HG03571 (cell line): ENCODE measurements around the gene MS4A10.
"Not testable (repeated sequence)": the region's sequence is repeated elsewhere in the genome, so short reads cannot be mapped to it uniquely, and the experiment has no call there.

ENCODE experiments used
- ATAC-seq: cut with Tn5 transposase; IDR thresholded peaks from one replicate; pipeline ENCODE4 v1.9.1; 2021; ENCODE audit not compliant: unreplicated experiment

Gene MS4A10

GRCh38 chr11:60785136-60785535, at the start of gene MS4A10:
TSS of gene MS4A10 (plus strand) at chr11:60785333. CDS start at chr11:60790336, 5,003 bp downstream.
- ATAC-seq: no peak

GRCh38 chr11:60739114-60739513, 46.0 kb upstream of the MS4A10 start:
- no peak for ATAC-seq

DNA sequence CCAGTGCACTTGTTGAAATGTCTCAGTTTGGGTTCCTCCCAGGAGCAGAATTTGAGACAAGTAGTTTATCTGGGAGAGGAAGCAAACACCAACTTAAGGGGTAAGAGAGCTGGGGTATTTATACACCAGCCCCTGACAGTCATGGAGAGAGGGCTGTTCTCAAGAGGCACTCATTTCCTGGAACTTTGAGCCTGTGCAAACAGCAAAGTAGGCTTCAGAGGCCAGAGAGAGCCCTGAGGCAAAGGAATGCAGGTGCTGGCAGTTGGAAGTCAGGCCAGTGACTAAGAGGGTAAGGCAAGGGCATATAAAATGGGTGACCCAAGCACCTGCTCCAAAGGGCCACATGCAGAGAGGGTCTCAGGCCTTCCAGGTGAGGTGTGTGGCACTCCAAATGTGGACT, 44.6 kb upstream of the MS4A10 start:
- ATAC-seq: no peak

DNA sequence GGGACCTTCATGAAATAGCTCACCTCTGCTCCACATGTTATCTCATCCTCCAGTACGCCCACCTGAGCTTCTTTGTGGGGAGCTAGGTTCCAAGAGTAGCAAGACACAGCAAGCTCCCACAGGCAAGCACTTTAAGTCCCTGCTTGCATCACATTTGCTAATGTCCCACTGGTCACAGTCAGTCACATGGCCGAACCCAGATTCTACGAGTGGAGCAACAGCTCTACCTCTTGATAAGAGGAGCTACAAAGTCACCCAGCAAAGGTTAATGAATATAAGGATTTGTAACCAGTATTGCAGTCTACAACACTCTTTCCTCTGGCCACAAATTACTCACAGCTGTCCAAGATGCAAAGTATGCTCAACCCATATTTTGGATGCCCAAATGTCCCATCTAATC, 43.7 kb upstream of the MS4A10 start:
- no peak for ATAC-seq

GRCh38 chr11:60743058-60743457, 42.1 kb upstream of the MS4A10 start:
- ATAC-seq: no peak

GRCh38 chr11:60744114-60744513, 41.0 kb upstream of the MS4A10 start:
- no peak for ATAC-seq

- ATAC-seq: no peak
These were observed 37.7 kb upstream of the MS4A10 start for GRCh38 chr11:60747359-60747873.

GRCh38 chr11:60748225-60748624, 36.9 kb upstream of the MS4A10 start:
- ATAC-seq: no peak

DNA sequence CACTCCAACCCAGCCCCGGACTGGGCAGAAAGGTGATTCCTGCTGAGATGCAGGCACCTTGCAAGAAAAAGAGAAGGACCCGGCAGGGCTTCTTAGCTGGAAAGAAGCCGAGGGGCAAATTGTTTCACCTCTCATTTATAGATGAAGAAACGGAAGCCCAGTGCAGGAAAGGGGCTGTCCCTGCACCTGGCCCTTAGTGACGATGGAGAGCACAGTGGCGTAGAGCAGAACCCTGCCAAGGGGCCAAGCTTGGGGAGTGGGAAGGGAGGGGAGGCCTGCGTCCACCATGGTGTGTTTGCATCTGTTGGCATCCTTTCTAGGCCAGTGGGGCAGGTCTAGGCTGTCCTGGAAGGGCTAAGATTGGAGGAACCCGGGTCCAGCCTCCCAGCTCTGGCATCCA, 36.3 kb upstream of the MS4A10 start:
- ATAC-seq: no peak

- no peak for ATAC-seq
These were observed 34.2 kb upstream of the MS4A10 start for GRCh38 chr11:60750911-60751310.

DNA sequence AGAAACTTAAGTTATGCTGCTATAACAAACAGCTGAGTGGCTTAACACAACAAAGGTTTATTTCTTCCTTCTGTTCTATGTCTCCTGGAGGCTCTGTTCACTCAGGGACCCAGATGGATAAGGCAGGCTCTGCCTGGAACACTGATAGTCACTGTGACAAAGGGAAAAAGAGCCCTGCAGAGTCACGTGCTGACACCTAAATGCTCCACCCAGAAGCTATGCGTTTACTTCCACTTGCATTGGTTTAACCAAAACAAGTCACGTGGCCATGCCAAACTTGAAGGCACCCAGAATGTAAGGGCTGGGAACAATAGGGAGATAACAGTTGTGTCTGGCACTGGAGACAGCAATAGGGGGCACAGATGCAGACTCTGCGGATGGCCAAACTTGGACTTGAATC, 31.8 kb upstream of the MS4A10 start:
- no peak for ATAC-seq

DNA sequence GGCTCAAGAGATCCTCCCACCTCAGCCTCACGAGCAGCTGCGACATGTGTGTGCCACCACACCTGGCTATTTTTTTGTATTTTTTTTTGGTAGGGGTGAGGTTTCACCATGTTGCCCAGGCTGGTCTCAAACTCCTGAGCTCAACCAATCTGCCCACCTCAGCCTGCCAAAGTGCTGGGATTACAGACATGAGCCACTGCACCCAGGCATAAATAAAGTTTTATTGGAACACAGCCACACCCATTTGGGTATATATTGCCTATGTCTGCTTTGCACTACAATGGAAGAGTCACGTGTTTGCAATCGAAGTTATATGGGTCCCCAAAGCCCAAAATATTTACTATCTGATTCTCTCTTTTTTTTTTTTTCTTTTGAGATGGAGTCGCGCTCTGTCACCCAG, 30.2 kb upstream of the MS4A10 start:
- ATAC-seq: no peak

- ATAC-seq: no peak
These were observed 28.7 kb upstream of the MS4A10 start, which contains the start of gene MS4A15 for GRCh38 chr11:60756307-60757032. TSS of gene MS4A15 (plus strand) at chr11:60756867. CDS start at chr11:60763734, 6,867 bp downstream.

- no peak for ATAC-seq
These were observed 27.8 kb upstream of the MS4A10 start for GRCh38 chr11:60757231-60757800.

DNA sequence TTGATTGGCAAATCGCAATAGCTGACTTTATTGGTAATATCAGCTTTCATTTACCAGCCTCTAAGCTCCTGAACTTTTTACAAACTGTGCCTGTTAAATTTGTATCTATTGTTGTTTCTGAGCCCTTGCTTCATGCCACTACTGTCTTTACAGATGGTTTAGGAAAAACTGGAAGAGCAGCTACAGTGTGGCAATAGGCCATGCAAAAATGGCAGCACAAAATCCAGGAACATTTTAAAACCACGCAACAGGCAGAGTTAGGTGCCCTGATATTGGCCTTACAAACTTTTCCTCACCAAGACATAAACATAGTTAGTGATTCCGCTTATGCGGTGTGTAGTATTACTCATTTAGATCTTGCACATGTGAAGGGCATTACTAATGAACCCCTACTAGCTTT, 26.5 kb upstream of the MS4A10 start:
- ATAC-seq: not testable (repeated sequence)

DNA sequence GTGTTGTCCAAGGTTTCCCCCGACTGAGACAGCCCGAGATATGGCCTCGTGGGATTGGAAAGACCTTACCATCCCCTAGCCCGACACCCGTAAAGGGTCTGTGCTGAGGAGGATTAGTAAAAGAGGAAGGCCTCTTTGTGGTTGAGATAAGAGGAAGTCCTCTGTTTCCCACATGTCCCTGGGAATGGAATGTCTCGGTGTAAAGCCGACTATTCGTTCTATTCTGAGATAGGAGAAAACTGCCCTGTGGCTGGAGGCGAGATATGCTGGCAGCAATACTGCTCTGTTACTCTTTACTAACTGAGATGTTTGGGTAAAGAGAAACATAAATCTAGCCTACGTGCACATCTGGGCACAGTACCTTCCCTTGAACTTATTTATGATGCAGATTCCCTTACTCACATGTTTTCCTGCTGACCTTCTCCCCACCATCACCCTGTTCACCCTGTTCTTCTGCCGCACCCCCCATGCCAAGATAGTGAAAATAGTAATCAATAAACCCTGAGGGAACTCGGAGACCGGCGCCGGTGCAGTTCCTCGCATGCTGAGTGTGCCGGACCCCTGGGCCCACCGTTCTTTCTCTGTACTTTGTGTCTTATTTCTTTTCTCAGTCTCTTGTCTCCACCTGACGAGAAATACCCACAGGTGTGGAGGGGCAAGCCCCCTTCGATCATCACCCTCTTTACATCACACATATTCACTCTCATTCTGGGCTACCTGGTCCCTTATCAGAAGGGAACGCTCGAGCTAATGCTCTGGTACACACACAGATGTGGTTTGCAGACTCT, 25.5 kb upstream of the MS4A10 start:
- ATAC-seq: not testable (repeated sequence)

GRCh38 chr11:60761436-60762190, 23.5 kb upstream of the MS4A10 start:
- ATAC-seq: no peak

- ATAC-seq: peak; percentile 60
These were observed 22.1 kb upstream of the MS4A10 start for GRCh38 chr11:60762851-60763691.

- ATAC-seq: no peak
These were observed 21.3 kb upstream of the MS4A10 start for GRCh38 chr11:60763692-60764369.
